ENCODE measurements around the gene NPAT.
"Not testable (repeated sequence)": the region's sequence is repeated elsewhere in the genome, so short reads cannot be mapped to it uniquely, and the experiment has no call there.

Gene NPAT

DNA sequence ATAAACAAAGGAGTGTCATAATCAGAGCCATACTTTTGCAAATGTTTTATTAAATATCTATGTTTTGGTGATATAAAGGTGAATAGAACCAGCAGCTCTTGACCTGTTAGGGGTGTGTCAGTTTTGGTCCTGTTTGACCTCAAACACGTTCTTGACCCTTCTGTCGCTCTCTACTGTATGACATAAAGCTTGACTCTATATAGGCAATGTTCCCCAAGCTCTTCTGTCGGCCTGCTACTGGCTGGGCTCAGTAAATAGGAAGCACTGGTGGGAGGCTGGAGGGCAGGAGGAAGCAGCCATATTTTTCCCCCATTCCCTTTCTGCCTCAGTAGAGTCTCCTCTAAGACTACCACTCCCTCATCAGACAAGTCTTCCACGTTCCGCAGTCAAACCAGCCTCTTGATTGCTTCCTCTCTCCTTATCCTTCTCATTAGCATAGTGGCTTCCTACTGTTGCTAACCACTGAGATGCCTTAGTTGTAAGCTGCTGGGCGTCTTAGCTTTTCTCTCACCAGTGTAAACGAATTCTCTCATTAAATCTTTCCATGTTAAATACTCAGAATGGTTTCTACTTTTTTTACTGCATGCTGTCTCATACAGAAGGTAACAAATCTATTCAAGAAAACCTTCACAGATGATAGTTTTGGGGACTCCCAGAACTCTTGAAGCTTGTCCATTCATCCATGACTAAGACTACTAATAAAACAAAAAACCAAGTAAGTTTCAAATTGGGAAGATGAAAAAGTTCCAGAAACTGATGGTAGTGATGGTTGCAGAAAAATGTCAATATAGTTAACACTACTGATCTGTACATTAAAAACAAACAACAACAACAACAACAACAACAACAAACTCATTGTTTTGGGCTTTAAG is 3.3 kb downstream of the NPAT start:
- DNase-seq = no peak

- no peak for DNase-seq
Observed at GRCh38 chr11:108218455-108218854, 4.0 kb downstream of the NPAT start.

DNA sequence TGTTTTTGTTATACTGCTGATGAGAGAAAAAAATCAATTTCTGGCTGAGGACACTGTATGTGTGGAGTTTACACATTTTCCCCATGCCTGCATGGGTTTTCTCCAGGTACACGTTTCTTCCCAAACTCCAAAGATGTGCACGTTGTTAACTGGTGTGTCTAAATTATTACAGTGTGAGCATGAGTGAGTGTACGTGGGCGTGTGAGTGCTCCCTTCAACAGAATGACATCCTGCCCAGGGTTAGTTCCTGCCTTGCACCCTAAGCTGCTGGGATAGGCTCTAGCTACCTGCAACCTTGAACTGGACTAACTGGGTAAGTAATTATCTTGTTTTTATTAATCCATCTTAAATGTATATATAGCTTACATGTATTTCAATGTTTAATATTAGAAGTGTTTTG is 5.5 kb downstream of the NPAT start:
- no peak for DNase-seq

DNA sequence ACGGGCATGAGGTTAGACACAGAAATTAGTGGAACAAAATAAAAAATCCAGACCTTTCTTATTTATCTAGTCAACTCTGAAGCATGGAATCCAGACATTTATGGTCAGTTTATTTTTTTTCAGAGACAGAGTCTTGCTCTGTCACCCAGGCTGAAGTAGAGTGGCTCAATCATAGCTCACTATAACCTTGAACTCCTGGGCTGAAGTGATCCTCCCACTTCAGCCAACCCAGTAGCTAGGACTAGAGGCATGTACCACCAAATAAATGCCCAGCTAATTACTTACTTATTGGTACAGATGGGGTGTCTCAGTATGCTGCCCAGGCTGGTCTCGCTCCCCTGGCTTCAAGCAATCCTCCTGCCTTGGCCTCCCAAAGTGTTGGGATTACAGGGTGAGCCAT is 8.7 kb downstream of the NPAT start:
- no peak for DNase-seq

DNA sequence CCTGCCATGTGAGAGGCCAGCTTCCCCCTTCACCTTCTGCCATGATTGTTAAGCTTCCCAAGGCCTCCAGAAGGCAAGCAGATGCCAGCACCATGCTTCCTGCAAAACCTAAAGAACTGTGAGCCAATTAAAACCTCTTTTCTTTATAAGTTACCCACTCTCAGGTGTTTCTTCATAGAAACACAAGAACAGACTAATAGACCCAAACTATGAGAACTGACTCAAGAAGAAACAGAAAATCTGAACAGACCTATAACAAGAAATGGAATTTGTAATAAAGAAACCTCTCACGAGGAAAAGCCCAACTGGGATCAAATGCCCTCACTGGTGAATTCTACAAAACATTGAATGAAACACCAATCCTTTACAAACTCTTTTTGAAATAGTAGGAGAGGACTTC is 12.0 kb downstream of the NPAT start:
- no peak for DNase-seq

DNA sequence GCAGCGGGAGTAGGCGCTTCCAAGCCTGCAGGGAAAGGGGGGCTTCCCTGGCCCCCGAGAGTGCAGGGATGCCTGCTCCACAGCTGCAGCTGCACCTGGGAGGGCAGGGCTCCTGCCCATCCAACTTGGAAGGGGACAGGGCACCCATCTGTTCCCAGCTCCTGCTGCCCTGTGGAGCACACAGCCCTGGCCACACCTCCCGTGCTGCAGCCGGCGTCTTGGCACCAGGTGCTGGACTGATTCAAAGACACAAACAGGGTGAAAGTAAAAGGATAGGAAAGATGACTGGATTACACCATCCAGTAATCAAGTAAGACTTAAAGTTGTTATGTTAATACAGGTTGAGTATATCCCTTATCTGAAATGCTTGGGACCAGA is 14.8 kb downstream of the NPAT start:
- no peak for DNase-seq

DNA sequence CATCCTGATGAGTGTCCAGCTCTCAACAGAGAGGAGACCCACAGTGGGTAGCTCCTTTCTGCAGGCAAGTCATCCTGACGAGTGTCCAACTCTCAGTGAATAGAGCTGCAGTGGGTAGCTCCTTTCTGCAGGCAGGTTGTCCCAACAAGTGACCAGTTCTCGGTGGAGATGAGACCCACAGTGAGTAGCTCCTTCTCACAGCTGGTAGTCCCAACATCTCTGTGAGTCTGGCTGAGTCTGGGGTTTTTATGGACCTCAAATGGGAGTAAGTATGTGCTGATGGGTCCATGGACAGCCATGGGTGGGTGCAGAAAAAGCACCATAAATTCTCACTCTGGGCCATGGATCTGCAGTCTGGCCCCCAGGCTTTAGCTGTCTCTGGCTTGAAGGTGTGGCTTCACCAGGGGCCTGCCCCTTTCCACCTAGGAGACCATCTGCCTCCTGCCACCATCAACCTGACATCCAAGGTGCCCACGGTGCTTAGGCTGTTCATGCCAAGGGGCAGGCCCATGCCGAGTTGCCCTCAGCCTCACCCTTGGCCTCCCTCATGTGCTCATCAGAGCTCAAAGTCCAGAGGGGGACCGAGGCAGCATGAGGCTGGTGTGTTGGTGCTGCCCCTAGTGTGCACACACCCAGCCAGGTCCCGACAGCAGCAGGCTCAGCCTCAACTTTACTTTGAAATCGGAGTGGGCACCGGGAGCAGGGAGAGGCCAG is 15.3 kb downstream of the NPAT start:
- no peak for DNase-seq

DNA sequence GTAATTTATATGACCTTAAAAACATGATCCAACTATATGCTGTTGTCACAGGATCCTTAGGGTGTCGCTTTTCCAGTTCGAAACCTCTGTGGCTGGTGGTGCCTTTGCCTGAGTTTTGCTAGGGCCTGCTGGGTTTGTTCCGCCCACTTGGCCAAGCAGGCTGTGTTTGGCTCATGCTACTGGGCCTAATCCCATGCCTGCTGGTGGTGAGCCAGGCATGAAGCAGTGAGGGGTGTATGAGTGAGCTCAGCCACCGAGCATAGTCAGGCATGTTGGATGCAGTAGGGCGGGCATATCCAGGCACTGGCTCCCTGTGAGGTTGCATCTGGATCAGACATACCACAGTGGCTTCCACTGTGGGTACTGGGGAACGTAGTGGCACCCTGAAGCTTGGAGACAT is 16.3 kb downstream of the NPAT start:
- DNase-seq = no peak

DNA sequence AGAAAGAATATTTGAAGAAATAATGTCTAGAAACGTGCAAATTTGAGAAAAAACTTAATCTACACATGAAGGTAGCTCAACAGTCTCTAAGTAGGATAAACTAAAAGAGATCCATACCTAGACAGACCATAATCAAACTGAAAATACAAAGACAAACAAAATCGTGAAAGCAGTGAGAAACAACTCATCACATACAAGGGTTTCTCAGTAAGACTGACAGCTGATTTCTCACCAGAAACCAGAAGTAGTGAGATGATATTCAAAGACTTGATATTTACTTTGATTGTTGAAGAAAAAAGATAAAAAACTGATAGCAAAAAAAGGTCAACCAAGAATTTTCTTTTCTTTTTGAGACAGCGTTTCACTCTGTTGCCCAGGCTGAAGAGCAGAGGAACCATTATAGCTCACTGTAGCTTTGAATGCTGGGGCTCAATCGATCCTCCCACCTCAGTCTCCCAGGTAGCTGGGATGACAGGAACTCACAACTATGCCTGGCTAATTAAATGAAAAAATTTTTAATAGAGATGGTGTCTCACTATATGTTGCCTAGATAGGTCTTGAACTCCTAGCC is 17.4 kb downstream of the NPAT start:
- no peak for DNase-seq

GRCh38 chr11:108204376-108204775 is 18.1 kb downstream of the NPAT start:
- DNase-seq = no peak

- no peak for DNase-seq
Observed at GRCh38 chr11:108203075-108203474, 19.4 kb downstream of the NPAT start.

- DNase-seq = no peak
Observed at GRCh38 chr11:108199446-108200321, 22.8 kb downstream of the NPAT start.

DNA sequence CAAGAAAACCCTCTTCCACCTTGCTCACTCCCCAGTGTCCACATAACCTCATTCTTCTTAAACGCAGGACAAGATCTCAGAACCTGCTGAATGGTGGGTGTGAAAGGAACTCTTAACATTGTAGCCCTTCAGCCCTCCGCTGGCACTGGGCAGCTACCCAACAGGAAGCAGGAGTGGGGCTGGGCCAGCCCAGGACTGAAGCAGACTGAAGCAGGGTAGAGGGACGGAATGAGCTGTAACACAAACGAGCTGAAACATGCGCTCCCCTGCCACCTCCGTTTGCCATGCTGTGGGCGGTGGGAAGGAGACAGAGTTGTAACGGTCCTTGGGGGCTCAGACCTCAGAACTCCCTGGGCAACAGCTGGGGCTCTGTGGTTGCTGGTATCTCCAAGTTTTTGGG is 23.6 kb downstream of the NPAT start:
- DNase-seq = no peak

GRCh38 chr11:108197351-108197750 is 25.1 kb downstream of the NPAT start:
- no peak for DNase-seq

DNA sequence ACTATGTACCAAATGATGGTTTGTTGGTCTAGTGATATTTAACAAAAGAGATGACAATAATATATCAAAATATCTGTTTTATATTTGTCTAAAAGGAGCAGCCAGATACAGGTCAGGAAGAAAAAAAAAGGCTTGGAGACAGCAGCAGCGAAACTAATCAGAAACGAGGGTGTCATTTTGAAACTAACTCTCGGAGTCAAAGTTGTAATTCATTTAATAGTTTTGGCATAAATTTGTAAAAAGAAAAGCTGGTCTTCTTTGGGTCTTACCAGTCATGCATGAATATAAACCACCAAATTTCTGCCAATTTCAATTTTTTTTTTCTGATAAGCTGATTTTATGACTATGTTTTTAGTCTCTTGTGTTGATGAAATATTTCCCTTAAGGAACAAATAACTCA is 25.5 kb downstream of the NPAT start:
- no peak for DNase-seq

- no peak for DNase-seq
Observed at GRCh38 chr11:108193725-108194124, 28.7 kb downstream of the NPAT start.

DNA sequence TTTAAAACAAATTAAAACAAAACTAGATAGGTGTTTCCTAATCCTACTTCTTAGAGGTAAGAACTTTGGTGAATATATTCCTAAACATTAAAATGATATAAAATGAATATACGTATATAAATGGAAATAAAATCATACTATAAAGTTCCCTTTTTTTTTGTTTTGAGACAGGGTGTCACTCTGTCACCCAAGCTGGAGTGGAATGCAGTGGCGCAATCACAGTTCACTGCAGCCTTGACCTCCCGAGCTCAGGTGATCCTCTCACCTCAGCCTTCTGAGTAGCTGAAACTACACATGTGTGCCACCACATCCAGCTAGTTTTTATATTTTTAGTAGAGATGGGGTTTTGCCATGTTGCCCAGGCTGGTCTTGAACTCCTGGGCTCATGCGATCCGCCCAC is 44.9 kb downstream of the NPAT start:
- no peak for DNase-seq

DNA sequence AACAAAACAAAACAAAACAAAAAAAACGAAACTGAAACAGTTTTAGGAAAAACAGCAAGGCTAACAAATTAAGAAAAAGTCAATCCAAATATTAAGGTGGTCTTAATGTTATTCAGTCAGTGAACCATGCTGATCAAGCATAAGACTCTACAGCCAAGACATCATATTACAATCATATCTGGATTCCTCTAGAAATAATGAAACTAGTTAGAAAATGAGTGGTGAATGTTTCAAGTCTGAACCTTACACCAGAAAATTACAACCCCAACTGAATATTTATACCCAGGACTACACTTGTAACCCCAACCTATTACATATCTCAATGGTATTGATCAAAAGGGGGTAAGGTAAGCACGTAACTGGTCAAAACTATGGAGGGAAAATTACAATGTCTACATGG is 52.3 kb downstream of the NPAT start:
- DNase-seq = no peak

- DNase-seq = no peak
Observed at GRCh38 chr11:108167624-108168023, 54.8 kb downstream of the NPAT start.

- DNase-seq = not testable (repeated sequence)
Observed at GRCh38 chr11:108162878-108163277, 59.6 kb downstream of the NPAT start.

GRCh38 chr11:108160970-108161566 is 61.4 kb downstream of the NPAT start:
- DNase-seq = no peak

GRCh38 chr11:108154591-108154990 is 67.8 kb downstream of the NPAT start:
- no peak for DNase-seq

GRCh38 chr11:108148556-108148955 is 73.9 kb downstream of the NPAT start:
- no peak for DNase-seq

All from DMS79 treated with DMSO at 0.1 percent for 48 hours (cell line).